Measurements from ENCODE around the gene ZNF292.
"Not testable (repeated sequence)": the region's sequence is repeated elsewhere in the genome, so short reads cannot be mapped to it uniquely, and the experiment has no call there.

Gene ZNF292

DNA sequence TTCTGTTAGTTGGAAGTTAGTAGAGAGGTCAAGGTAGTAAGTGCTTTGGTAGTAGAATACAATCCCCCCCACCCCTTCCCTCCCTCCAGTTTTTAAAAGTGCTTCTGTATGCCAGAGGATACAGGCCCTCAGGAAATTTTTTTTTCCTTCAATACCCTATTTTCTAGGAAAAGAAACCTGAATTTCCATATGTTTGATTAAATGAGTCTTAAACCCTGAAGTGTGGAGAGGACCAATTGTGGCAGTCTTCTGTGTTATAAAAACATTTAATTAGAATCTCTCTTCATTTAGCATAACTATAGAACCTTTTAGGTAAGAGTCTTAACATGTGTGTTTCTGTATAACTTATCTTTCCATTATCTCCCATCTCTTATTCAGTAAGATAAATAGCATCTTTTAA is 59.5 kb downstream of the ZNF292 start:
- DNase-seq (ENCODE audit: low read depth) = no peak

- DNase-seq (ENCODE audit: low read depth) = no peak
These were observed 65.6 kb downstream of the ZNF292 start for GRCh38 chr6:87220997-87221396.

- no peak for DNase-seq (ENCODE audit: low read depth)
These were observed 67.3 kb downstream of the ZNF292 start for GRCh38 chr6:87222676-87223075.

DNA sequence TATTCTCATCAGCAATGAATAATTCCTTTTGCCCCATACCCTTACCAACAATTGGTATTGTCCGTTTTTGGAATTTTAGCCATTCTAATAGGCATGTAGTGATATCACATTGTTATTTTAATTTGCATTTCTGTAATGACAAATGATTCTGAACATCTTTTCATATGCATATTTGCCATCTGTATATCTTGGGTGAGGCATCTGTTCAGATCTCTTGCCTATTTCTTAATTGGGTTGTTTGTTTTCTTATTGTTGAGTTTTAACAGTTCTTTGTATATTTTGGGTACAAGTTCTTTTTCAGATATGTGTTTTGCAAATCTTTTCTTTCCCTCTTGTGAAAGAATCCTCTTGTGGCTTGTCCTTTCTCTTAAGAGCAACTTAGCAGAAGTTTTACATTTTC is 69.6 kb downstream of the ZNF292 start:
- DNase-seq (ENCODE audit: low read depth) = no peak

GRCh38 chr6:87225511-87225910 is 70.1 kb downstream of the ZNF292 start:
- no peak for DNase-seq (ENCODE audit: low read depth)

DNA sequence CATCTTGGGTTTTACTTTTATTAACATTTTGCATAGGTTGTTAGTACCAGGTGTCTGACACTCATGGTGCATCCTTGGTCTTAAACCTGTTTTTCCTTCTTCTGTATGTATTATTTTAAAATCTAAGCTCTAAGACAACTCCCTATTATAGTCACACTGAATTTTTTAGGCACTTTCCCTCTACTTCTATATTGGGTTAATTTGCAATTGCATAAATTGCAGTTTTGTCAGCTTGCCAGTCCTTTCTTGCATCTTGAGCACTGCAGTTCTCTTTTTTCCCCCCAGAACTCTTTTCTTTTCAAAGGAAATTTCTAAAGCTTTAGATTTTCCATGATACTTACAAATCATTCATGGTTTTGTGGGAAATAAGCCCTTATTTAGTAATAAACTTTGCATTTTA is 70.6 kb downstream of the ZNF292 start:
- DNase-seq (ENCODE audit: low read depth) = no peak

GRCh38 chr6:87230801-87231200 is 75.4 kb downstream of the ZNF292 start:
- DNase-seq (ENCODE audit: low read depth) = no peak

DNA sequence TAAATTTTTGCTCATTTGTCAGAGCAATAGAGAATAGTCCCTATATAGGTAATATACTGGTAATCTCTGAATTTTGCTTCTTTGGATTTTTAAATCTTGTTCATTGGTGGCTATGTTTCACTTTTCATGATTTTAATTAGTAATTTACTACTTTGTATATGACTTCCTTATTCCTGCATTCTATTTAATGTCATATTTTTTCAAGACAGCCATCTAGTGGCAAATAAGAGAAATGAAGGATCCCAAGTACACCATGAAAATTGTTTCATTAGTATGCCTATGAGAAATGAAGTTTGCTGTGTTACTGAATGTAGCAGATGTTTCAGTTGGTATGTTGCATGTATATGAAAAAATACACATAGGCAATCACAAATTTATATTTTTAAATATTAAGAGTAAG is 82.4 kb downstream of the ZNF292 start:
- DNase-seq (ENCODE audit: low read depth) = no peak

GRCh38 chr6:87239098-87239635 is 83.8 kb downstream of the ZNF292 start:
- not testable (repeated sequence) for DNase-seq (ENCODE audit: low read depth)

DNA sequence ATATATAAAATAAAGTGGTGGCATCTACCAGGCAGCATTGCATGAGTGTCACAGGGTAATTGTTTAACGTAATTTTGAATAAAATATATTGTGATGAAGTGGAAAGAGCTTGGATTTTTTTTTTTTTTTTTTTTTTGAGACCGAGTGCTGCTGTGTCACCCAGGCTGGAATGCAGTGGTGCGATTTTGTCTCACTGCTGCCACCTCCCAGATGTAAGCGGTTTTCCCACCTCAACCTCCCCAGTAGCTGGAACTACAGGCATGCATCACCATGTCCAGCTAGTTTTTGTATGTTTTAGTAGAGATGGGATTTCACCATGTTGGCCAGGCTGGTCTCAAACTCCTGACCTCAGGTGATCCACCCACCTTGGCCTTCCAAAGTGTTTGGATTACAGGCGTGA is 85.9 kb downstream of the ZNF292 start:
- no peak for DNase-seq (ENCODE audit: low read depth)

DNA sequence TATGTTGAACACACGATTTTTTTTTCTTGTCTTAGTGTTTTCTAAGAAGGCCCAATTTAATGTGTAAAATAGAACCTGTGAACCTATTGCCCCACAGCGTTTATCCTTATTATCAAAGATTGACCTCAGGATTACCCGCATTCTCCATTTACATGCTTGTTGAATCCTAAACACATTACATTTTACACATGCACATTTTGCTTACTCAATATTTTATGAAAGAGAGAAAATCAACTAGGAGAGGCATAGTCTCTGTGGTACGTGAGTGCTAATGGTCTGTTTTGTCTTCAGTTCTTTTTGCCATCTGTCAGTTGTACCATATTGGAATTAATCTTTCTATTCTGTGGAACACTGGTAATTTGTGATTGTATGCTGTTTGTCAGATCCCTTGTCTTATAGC is 86.9 kb downstream of the ZNF292 start:
- no peak for DNase-seq (ENCODE audit: low read depth)

GRCh38 chr6:87243812-87244211 is 88.4 kb downstream of the ZNF292 start:
- DNase-seq (ENCODE audit: low read depth) = no peak

GRCh38 chr6:87244380-87244779 is 89.0 kb downstream of the ZNF292 start:
- DNase-seq (ENCODE audit: low read depth) = no peak

DNA sequence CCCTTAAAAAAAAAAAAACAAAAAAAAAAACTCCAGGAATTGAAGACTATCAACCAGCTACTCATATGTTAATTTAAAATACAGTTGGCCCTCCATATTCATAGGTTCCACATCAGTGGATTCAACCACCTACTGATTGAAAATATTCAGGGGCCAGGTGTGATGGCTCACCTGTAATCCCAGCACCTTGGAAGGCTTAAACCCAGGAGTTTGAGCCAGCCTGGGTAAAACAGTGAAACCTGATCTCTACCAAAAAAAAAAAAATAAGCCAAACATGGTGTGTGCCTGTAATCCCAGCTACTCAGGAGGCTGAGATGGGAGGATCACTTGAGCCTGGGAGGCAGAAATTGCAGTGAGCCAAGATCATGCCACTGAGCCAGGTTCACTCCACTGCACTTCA is 94.7 kb downstream of the ZNF292 start:
- no peak for DNase-seq (ENCODE audit: low read depth)

GRCh38 chr6:87251225-87251624 is 95.9 kb downstream of the ZNF292 start:
- no peak for DNase-seq (ENCODE audit: low read depth)

DNA sequence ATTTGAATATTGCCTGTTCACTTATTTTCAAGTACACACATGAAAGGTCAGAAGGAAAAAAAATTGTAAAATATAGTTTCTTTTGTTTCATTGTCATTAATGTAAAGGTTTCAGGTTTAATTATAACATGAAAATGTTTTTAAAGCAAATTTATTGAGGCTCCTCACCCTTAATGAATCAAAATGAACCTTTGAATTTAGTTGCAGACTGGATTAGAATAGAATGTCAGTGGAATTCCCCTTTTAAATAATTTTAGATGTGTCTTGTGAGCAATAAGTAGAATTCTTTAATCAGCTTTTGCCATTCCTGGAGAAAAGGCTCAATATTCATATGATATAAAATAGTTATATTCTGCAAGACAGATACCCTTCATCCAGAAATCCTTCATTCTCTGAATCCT is 96.4 kb downstream of the ZNF292 start:
- DNase-seq (ENCODE audit: low read depth) = no peak

DNA sequence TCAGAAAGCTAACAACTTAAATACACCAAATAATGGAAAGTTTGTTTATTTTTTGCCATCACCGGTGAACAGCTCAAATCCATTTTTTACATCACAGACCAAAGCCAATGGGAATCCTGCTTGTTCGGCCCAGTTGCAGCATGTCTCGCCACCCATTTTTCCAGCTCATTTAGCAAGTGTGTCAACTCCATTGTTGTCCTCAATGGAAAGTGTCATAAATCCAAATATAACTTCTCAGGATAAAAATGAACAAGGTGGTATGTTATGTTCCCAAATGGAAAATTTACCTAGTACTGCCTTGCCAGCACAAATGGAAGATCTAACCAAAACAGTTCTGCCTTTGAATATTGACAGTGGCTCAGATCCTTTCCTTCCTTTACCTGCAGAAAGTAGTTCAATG is 101.7 kb downstream of the ZNF292 start:
- no peak for DNase-seq (ENCODE audit: low read depth)

- no peak for DNase-seq (ENCODE audit: low read depth)
These were observed 102.2 kb downstream of the ZNF292 start for GRCh38 chr6:87257565-87257964.

DNA sequence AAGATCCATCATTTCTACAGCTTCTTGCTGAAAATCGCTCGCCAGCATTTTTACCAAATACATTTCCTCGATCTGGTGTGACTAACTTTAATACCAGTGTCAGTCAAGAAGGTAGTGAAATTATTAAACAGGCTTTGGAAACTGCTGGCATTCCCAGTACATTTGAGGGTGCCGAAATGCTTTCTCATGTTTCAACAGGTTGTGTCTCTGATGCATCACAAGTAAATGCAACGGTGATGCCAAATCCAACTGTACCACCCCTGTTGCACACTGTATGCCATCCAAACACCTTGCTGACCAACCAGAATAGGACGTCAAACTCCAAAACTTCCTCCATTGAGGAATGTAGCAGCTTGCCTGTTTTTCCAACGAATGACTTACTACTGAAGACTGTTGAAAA is 102.6 kb downstream of the ZNF292 start:
- DNase-seq (ENCODE audit: low read depth) = no peak

DNA sequence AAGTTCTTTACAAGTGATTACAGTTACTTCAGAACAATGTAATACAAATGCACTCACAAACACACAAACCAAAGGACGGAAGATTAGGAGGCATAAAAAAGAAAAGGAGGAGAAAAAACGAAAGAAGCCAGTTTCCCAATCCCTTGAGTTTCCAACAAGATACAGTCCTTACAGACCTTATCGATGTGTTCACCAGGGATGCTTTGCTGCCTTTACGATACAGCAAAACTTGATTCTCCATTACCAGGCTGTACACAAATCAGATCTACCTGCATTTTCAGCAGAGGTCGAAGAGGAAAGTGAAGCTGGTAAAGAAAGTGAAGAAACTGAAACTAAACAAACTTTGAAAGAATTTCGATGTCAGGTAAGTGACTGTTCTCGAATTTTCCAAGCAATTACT is 104.4 kb downstream of the ZNF292 start:
- no peak for DNase-seq (ENCODE audit: low read depth)

DNA sequence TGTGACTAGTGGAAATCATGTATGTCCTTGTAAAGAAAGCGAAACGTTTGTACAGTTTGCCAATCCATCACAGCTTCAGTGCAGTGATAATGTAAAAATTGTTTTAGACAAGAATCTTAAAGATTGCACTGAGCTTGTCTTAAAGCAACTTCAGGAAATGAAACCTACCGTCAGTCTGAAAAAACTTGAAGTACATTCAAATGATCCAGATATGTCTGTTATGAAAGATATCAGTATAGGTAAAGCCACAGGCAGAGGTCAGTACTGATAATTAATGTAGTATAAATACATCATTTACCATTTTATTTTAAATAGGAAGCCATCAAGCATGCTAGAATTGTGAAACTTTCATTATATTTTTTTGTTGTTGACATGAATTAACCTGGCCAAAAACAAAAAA is 106.2 kb downstream of the ZNF292 start:
- DNase-seq (ENCODE audit: low read depth) = no peak

- DNase-seq (ENCODE audit: low read depth) = no peak
These were observed 109.1 kb downstream of the ZNF292 start for GRCh38 chr6:87264481-87264880.

GRCh38 chr6:87274660-87275274 is 119.4 kb downstream of the ZNF292 start:
- DNase-seq (ENCODE audit: low read depth) = no peak

- DNase-seq (ENCODE audit: low read depth) = no peak
These were observed 121.3 kb downstream of the ZNF292 start for GRCh38 chr6:87276624-87277023.

- DNase-seq (ENCODE audit: low read depth) = no peak
These were observed 121.8 kb downstream of the ZNF292 start for GRCh38 chr6:87277123-87277522.

Data from activated gamma-delta T cell treated with anti-CD3 and anti-CD28 coated beads, Interleukin-2, amount 50 U/mL, for 16 hours (primary cell).